ENCODE data around the gene APOL4.
"Not testable (repeated sequence)": the region's sequence is repeated elsewhere in the genome, so short reads cannot be mapped to it uniquely, and the experiment has no call there.

APOL4 gene

DNA sequence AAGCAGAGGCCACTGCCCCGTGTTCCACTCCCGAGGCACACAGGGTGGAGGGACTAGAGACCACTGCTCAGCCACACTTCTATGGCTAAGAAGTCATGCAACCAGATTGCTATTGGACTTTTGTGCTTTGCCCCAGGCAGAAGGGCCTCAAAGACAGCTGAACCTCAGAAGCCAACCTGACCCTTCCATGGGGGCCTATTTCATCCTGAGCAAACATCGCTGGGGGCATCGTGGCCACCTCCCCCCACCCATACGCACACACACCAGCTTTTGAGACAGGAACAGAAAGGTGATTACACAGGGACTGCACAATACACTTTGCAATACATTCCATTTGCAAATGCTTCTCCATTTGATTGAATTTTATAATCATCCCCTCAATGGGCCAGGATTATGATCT lies 4.0 kb upstream of the APOL4 start:
- not testable (repeated sequence) for DNase-seq

DNA sequence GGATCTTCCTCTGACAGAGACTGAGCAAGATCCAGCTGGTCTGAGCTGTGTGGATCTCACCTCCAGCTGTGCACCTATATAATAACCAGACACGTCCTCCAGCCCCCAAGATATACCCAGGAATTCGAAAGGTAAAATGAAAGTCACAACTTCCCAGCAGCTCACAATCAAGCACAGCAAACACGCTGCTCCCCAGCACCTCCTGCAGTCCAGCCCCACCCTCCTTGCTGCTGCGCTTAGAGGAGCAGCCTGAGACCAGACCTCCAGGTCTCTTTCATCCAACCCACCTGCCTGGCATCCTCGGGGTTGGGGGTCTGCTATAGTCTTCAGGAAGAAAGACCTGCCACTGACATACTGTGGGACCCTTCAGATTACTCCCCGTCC lies 3.0 kb upstream of the APOL4 start:
- no peak for DNase-seq

DNA sequence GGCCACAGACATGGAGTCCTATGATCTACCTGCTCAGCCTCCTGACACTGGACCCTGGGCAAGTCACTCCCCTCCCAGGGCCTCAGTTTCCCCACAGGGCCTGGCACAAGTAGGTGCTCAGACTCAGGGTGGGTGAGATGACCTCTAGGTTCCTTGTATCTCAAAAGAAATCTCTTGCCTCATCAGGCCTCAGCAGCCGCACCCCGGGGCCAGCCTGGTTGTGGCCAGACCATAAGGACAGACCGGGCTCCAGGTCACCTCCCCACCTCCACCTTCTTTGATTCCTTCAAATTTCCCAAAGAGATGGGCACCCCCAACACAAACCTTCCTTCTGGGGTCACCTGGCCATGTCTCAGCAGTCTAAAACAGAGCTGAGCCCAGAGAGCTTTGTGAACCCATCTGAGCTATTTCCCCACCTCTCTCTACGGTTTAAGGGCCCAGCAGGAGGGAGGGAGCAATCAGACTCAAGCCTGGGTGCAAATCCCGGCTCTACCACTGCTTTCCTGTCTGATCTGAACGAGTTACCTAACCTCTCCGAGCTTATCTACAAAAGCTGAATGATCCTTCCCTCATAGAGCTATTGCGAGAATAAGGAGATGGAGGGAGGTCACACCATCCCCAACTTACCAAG lies 2.5 kb upstream of the APOL4 start:
- DNase-seq, result no peak

DNA sequence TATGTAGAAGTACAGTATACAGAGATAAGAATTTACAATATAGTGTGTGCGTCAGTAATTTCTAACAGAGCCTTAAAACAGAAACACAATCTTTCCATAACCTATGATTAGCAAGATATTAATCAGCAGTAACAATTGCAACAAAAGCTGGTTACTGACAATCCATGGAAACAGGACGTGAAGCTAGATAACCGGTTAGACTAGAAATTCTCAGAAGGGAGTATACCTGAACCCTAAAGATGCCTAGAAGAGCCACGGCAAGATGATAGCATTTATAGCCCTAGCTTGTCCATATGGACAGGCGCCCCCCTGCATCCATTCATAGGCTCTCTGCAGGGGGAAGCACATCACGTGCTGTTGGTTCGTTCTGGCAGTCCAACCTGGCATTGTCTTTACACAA lies 1.8 kb upstream of the APOL4 start:
- DNase-seq, result not testable (repeated sequence)

DNA sequence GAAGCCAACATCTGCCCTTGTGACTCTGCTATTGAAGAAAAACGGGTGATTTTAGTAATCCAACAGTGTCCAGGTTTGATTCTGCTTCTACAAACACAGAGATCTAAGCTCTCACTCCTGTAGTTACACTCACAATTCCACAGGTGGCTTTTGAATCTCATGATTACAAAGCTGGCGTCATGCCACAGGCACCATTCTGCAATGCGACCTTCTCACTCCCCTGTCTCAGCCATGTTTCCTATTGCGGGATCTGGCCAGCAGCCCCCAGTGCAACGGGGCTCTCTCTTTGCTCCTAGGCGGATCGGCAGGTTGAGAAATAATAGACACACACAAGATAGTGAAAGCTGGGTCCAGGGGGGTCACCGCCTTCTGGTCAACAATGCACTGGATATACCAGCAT lies 1.3 kb upstream of the APOL4 start:
- DNase-seq, result not testable (repeated sequence)

DNA sequence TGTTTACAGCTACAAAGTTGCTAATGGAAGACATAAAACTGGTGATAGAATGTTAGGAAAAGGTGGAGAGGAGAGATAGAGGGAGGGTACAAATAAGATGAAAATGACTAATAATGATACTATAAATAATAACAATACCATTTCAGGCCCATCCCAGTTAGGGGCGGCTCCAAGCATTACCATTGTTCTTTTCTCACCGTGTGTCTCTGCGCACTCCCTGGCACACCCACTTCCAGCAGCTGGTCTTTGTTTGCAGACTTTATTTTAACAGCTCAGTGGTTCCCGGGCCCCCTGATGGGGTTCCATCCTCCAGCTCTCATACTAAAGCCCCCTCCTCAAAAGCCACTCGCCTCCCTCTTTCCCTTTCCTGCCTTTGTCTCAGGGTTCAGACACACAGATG lies 584 bp downstream of the APOL4 start:
- DNase-seq, result not testable (repeated sequence)

DNA sequence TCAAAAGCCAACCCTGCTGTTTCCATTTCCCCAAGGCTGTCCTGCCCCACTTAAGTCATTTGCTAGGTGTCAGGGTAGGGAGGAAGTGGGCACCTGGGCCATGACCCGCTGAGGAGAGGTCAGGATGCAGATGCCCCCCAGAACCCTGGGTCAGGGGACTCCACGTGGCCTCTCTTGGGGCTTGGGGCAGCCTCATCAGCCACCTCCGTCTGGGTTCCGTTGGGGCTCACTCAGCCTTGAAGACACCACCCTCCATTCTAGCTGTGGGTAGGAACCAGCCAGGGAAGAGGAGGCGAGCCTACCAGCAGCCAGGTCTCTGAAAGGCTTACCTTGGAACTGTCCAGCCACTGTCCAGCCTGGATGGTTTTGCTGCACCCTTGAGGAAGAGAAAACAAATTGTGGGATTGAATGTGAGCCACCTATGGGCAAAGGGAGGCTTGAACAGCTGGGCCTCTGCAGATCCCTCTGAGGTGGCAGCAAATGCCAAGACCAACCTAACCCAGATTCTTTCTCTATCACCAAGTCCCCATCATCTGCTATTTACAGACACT lies 2.5 kb downstream of the APOL4 start:
- DNase-seq, result no peak

DNA sequence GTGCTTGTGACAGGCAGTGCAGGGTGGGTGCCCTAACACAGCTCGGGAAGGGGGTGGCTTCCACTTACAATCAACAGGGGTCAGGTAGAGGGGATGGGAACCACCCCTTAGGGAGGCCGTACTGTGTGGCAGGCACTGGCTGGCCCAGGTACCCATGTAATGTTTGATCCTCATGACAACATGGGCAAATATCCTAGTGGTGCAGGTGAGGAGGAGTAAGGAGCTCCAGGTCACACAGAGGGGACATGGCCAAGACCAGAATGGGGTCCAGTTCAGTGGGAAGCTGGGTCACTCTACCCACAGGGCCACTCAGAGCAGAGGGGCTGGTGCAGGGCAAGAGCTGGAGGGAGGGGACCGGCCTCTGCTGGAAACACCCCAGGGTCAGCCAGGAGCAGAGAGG lies 3.1 kb downstream of the APOL4 start:
- DNase-seq, result no peak

DNA sequence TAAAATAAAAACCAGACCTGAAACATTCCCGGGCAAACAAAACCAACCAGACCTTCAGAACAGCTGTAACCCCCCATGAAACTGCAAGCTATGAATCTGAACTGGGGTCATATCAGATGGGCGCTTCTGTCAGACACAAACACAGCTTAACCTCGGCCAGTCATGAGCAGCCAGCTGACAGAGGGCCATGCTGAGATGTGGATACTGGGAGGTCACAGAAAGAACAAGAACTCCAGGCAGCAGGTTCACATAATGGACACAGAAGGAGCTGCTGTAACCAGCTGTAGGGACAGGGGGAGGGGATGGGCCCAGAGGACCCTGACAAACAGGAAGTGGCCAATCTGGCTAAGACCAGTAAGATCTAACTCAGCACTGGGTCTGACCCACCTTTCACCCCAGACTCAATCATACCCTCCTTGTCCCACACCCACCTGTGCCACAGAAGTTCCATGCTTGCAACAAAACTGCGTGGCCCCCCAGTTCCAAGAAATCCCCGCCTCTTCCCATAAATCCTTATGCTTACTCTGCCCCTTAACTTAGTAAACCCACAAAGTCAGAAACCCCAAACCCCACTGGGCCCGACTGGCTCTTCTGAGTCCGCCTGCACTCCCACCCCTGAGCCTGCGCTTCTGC lies 4.0 kb downstream of the APOL4 start:
- no peak for DNase-seq

DNA sequence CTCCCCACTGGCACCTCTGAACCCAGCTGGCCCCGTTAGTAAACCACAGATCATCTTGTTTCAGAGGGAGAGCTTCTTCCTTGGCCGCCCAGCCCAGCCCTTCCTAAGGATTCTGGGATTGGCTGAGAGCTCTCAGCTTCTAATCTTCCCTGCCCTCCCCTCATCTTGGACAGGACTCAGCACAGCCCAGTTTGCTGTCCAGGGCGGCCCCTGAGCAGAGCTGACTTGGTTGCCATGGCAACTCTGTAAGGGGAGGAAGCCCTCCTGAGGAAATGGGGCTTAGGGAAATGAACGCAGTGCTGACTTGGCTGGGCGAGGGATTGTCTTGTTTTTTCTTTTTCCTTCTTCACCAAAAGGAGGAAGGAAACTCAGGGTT lies 4.6 kb downstream of the APOL4 start:
- DNase-seq, result no peak

DNA sequence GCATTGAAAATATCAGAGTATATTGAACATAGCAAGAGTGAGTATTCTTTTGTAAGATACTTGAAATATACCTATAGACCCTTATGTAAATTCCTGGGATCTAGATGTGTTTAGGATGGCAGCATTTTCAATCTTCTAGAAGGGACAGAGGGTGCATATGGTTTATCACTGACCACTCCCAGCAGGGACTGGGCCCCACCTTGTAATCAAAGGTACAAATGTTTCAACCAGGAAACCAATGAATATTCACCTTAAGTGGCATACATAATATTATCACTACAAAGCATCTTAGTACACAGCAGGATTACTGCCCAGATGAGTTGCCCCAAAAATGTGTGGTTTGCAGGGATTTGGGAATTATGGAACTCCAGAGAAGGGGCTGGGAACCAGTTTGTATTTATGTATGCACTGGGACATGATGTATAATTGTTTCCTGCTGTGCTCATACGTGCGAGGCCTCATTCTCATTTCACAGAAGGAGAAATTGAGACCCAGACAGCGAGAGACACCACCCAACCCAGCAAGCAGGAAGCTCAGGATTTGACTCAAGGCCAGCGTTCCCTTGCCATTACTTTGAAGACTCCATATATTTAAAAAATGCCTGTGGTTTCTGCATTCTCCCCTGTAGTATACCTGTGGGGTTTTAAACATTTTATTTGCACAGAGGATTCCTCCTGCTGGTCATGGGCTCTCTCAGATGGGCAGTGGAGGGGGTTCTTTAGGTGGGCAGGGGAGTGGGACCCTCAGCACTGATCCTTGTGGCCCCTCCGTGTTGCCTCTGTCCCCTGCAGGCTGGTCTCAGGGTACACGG lies 5.2 kb downstream of the APOL4 start:
- DNase-seq, result no peak

DNA sequence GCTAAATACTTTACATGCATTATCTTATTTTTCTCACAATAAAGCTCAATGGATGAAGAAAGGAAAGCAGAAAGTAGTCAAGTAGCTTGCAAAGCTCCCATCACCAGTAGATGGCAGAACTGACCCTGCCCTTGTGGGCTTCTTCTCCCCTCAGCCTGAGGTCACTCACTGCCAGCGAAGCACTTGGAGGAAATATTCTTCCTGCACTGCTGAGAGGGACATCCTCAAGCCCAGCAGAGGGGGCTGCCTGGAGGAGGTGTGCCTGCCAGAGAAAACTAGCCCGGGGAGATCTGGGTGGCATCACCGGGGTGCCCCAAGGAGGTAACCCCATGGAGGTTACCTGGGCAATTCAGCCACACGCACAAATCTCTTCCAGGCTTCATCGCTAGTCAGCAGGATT lies 6.6 kb downstream of the APOL4 start:
- DNase-seq, result no peak

DNA sequence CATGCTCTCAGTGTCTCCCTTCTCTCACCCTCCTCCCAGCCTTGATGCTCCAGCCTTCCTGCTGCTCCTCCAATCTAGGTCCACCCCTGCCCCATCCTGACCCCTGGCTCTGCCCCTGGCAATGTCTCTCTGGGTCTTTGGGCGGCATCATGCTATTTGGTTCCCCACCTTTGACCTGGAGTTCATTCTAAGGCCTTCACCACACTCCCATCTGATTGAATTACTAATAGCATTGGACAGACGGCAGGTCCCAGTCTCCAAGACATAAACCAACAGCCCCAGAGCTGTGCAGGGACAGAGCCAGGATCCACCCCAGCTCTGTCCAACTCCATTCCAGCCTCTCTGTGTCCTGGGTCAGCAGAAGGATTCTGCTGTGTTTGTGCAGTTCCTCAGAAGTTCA lies 7.2 kb downstream of the APOL4 start:
- DNase-seq, result no peak

DNA sequence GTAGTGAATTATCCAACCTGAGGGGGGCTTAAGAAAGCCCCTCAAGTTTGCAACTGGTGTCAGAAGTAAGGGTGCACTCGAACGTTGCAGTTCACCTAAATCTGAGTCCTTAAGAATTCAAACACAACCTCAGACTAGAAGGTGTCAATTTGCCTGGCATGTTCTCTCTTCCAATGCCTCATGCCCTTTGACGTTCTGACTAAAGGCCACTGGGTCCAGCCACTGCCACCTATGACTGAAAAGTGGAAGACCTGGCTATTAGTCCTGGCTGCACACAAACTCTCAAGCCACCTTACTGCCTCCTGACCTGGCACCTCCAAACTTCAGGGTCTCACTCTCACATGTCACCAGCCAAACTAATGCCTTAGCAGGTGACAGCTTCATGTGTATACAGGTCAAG lies 8.0 kb downstream of the APOL4 start:
- DNase-seq, result no peak

DNA sequence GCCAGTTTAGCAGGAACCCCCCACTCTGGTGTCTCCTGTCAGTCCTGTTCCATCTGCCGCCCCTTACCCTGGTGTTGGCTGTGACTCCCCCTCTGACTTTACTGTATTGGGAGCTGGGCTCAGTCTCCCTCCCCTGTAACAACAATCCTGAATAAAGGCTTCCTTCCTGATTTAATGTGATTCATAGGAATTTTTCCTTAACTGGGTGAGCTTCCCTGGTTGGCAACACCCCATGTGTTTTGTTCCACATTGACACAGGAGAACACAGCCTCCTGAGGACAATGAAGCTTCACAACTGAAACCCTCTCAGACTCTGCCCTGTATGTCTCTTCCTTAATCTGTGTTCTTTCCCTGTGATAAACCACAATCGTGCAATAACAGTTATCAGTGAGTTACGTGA lies 8.4 kb downstream of the APOL4 start:
- no peak for DNase-seq

DNA sequence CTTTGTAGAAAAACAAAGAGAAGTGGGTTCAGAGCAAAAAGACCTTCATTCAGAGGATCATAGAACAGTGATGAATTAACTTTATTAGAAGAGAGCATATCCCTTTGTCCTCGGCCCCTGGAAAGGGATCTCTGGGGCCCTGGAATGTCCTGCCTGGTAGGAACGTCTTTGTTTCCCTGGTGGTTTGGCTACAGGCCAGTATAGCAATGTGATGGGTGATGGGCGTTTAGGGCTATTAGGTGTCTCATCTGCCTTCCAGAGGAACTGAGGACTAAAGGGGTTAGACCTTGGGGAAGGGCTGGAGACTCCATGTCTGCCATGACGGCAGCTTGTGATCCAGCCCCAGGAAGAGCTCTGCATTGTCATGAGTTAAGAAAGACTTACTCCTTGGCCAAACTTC lies 9.1 kb downstream of the APOL4 start:
- DNase-seq, result no peak

DNA sequence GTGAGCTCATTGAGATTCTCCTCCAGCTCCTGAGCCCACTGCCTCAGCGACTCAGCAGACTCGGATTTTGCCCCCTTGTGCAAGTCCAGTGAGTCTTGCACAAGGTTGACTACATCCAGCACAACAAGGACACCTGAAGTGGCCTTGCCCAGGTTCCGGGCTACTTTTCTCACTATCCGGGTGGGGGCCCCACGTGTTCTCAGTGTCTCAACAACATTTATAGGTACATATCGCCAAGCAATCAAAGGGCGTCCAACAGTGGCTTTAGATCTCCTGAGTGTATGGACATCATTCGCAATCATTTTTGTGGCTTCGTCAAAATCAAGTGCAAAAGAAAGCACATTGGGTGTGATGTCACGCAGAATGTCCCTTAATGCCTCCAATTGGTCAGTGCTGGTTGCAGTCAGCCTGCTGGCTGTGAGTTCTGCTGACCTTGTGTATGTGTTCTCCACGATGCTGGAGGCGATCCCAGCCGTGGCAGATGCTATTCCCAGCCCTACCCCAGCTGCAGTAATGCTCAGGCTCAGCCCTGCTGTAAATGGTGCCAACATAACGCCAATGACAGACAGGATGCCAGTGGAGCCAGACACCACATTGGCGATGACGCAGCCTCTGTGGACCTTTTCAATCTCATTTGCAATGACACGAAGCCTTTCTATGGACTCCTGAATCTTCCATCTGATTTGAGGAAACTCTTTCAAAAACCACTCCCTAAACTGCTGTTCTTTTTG lies 10.3 kb downstream of the APOL4 start:
- DNase-seq, result no peak

DNA sequence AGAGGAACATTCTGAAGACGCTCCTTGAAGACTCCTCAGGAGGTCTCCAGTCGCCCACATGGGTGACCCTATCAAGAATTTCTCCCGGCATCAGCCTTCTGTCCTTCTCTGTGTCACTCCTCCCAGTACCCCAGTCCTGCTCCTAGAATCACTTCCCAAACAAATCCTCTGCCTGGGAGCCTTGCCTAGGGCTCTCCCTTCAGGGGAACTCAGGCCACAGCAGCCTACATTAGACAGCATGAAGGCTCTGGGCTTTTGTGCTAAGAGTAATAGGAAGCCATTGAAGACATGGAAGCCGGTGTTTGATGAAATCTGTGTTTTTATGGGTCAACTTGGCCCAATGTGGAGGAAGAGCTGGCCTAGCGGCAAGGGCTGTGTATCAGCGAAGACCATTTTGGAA lies 13.7 kb downstream of the APOL4 start:
- DNase-seq, result not testable (repeated sequence)

DNA sequence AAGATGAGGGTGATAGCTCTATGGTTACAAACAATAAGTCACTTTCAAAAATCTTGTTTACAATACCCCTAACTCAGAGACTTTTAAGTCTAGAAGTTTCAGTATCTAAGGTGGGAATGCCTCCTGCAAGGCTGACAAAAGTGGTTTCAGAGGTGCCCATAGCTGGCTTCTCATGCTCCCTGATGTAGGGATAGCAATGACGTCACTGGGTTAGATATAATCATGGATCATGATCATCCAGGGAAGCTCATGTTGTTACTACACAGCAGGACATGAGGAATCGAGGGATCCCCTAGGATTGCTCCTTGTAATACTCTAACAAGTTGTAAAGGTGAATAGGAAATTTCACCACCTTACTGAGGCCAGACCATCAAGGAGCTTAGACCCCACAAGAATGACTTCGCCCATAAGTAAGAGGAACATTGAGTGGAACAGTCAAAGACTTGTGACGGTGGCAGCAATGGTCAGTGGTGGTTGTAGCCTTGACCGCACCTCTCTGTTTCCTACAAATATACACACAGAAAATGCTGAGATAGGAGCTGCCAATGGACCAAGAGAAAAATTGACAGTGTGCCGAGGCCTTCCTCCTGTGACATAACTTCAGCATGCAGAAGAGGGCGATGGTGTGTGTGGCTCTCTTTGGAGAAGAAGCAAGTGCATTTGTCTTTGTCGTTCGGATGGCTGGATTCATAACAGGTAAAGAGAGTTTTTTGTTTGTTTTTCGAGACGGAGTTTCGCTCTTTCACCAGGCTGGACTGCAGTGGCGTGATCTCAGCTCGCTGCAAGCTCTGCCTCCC lies 15.6 kb downstream of the APOL4 start:
- no peak for DNase-seq

DNA sequence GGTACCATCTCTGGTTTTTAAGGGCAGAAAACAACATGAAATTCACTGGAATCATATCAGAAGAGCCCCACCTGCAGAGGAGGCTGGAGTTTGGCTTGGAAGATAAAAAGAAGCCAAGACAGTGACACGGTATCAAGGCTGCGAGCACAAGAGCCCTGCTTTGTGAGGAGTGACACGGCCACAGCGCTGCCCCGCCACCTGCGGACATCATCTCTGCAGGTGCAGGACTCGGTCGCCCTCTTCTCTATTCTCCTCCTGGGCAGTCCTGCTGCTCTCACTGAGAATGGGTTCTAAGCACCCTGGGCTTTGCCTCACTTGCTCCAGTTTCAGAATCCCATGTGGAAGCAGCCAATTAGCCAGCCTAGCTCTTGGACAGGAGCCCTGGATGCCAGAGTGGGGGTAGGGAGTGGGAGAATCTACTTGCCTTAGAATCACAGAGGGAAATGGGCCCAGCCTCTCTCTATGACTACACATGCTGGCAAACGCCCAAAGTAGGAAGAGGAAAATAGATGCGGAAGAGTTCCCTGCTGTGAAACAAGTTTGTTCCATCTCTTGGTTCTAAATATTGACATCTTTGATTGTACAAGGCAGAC lies 17.1 kb downstream of the APOL4 start:
- no peak for DNase-seq

DNA sequence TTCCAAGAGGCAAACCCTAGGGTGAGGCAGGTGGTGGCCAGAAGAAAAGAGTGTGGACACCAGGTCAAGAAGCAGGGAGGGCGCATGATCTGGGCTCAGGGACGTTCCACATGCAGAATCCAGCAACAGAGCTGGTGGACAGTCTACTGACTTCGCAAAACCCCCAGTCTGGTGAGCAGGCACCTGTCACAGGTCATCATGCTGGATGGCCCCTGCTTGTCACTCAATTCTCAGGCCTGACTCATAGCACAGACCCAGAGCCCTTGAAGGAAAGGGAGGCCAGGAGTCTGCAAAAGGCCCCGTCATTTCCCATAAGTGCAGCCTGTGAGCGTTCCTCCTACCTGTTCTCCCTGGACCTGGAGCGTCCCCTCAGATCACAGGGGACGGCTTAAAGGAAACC lies 18.2 kb downstream of the APOL4 start:
- no peak for DNase-seq

DNA sequence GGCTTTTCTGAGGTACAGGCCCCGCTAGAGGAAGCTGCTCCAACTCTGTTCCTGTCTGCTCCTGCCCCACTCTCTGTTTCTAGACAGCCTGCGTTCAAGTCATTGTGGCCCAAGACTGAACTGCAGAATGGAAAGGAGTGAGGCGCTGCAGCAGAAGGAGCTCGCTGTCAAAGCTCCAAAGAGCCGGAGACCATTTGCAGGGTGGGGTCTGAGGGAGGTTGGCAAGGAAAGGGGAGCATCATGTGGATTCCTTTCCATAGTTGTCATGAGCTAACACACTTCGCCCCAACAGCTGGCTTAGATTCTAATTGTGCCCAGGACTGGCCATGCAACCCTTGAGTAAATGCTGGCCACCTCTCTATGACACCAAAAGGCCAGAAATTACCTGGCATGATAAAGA lies 18.8 kb downstream of the APOL4 start:
- no peak for DNase-seq
